GM12892 (cell line): ENCODE measurements around the gene TNNC1.

Source experiments
- POLR2A ChIP-seq: IDR thresholded peaks from 2 replicates; pipeline ENCODE4 v1.6.1; 2011; ENCODE audit warnings: low read depth, low read length, control low read depth
- POLR2AphosphoS5 ChIP-seq: IDR thresholded peaks from 2 replicates; pipeline ENCODE4 v1.6.1; 2011; ENCODE audit warnings: low read depth, low read length, control low read depth

GRCh38 chr3:52502808-52503350 lies 49.0 kb upstream of the TNNC1 start:
- no peak for TF ChIP-seq POLR2AphosphoS5
- TF ChIP-seq POLR2A, result no peak
